Stomach smooth muscle (tissue), 2 donors: ENCODE measurements around the gene PCDHA8.
"Not testable (repeated sequence)": the region's sequence is repeated elsewhere in the genome, so short reads cannot be mapped to it uniquely, and the experiment has no call there.

ENCODE experiments used
- H3K27ac ChIP-seq: one replicate; pipeline ENCODE4 v1.7.0; 2013; ENCODE audit warnings: mild to moderate bottlenecking, low read length, inconsistent platforms
- H3K27me3 ChIP-seq, 2 donors: one replicate each; pipeline ENCODE4 v1.7.0; 2013; ENCODE audit warnings: low read length in 2 of 2; ENCODE audit not compliant: insufficient read depth in 2 of 2, control insufficient read depth in 1 of 2
- H3K36me3 ChIP-seq, 2 donors: one replicate each; pipeline ENCODE4 v1.7.0; 2013; ENCODE audit warnings: low read length in 2 of 2; ENCODE audit not compliant: control insufficient read depth in 2 of 2, insufficient read depth in 2 of 2
- H3K4me1 ChIP-seq: one replicate; pipeline ENCODE4 v1.7.0; 2013; ENCODE audit warnings: low read length; ENCODE audit not compliant: control insufficient read depth, insufficient read depth
- H3K4me3 ChIP-seq, 2 donors: one replicate each; pipeline ENCODE4 v1.7.0; 2013; ENCODE audit warnings: low read length in 2 of 2
- H3K9ac ChIP-seq, 2 donors: one replicate each; pipeline ENCODE4 v1.7.0; 2013; ENCODE audit warnings: low read length in 2 of 2, mild to moderate bottlenecking in 1 of 2
- H3K9me3 ChIP-seq, 2 donors: one replicate each; pipeline ENCODE4 v1.7.0; 2013; ENCODE audit warnings: low read length in 2 of 2; ENCODE audit not compliant: control insufficient read depth in 2 of 2
- donor health status: healthy.
- donor health status: Pancreatic carcinoma.

Gene PCDHA8

GRCh38 chr5:140840978-140841962, at the start of gene PCDHA8:
PCDHA8 (plus strand) TSS chr5:140841187; CDS start chr5:140841322, 135 bp downstream.
- Histone ChIP-seq H3K27me3 (peaks cover 0 to 2% of the 10 kb centered on the region in 2 donors), H3K9me3 (peaks cover 0 to 16% of the 10 kb centered on the region in 2 donors), H3K36me3 (no peaks in the 10 kb centered on the region), H3K9ac (no peak within 1 kb of the TSS), H3K27ac (no peak within 1 kb of the TSS), H3K4me1 (no peaks in the 10 kb centered on the region), H3K4me3 (no peak within 1 kb of the TSS)

GRCh38 chr5:140794595-140795258, 46.3 kb upstream of the PCDHA8 start, which contains the start of gene PCDHA2:
PCDHA2 (plus strand) TSS chr5:140794852.
- Histone ChIP-seq H3K27me3 (peaks cover 3 to 25% of the 10 kb centered on the region in 2 donors), H3K36me3 (no peaks in the 10 kb centered on the region), H3K4me1 (no peaks in the 10 kb centered on the region), H3K4me3 (no peak within 1 kb of the TSS), H3K9ac (no peak within 1 kb of the TSS), H3K9me3 (peaks cover 14 to 19% of the 10 kb centered on the region in 2 donors), H3K27ac (no peak within 1 kb of the TSS)

GRCh38 chr5:140795259-140795641, 45.7 kb upstream of the PCDHA8 start:
- Histone ChIP-seq H3K9ac (no peak overlapping the region), H3K36me3 (no peaks in the 10 kb centered on the region), H3K4me3 (no peak overlapping the region), H3K27me3 (peaks cover 3 to 25% of the 10 kb centered on the region in 2 donors), H3K27ac (no peak overlapping the region), H3K4me1 (no peaks in the 10 kb centered on the region), H3K9me3 (peaks cover 14 to 19% of the 10 kb centered on the region in 2 donors)

- not testable (repeated sequence) for H3K4me3 ChIP-seq, H3K27ac ChIP-seq, H3K36me3 ChIP-seq, H3K9ac ChIP-seq, H3K4me1 ChIP-seq
- Histone ChIP-seq H3K27me3 (peaks cover 3 to 25% of the 10 kb centered on the region in 2 donors), H3K9me3 (peaks cover 10 to 19% of the 10 kb centered on the region in 2 donors)
Measured at GRCh38 chr5:140796072-140796717, 44.8 kb upstream of the PCDHA8 start.

GRCh38 chr5:140796718-140797095, 44.3 kb upstream of the PCDHA8 start:
- no peak overlapping the region for H3K4me3 ChIP-seq
- peaks cover 3 to 26% of the 10 kb centered on the region in 2 donors for H3K27me3 ChIP-seq
- H3K4me1 ChIP-seq, result no peaks in the 10 kb centered on the region
- no peaks in the 10 kb centered on the region for H3K36me3 ChIP-seq
- no peak overlapping the region for H3K9ac ChIP-seq
- no peak overlapping the region for H3K27ac ChIP-seq
- H3K9me3 ChIP-seq, result peaks cover 11 to 19% of the 10 kb centered on the region in 2 donors

- no peak within 1 kb of the TSS for H3K9ac ChIP-seq
Measured at GRCh38 chr5:140800816-140801493, 40.0 kb upstream of the PCDHA8 start, which contains the start of gene PCDHA3. PCDHA3 (plus strand) TSS chr5:140801057.

GRCh38 chr5:140801494-140801841, 39.5 kb upstream of the PCDHA8 start:
- no peaks in the 10 kb centered on the region for H3K36me3 ChIP-seq
- no peaks in the 10 kb centered on the region for H3K4me1 ChIP-seq
- H3K9me3 ChIP-seq, result peaks cover 5 to 16% of the 10 kb centered on the region in 2 donors
- H3K4me3 ChIP-seq, result peak overlapping the region; percentile 41 to 56
- peaks cover 6 to 21% of the 10 kb centered on the region in 2 donors for H3K27me3 ChIP-seq
- no peak overlapping the region for H3K27ac ChIP-seq
- no peak overlapping the region for H3K9ac ChIP-seq

More at GRCh38 chr5:140800816-140801493, 40.0 kb upstream of the PCDHA8 start, which contains the start of gene PCDHA3:
- Histone ChIP-seq H3K27ac (no peak within 1 kb of the TSS), H3K9me3 (peaks cover 5 to 18% of the 10 kb centered on the region in 2 donors), H3K27me3 (peaks cover 6 to 21% of the 10 kb centered on the region in 2 donors), H3K36me3 (no peaks in the 10 kb centered on the region), H3K4me3 (peak within 1 kb of the TSS; percentile 41 to 56), H3K4me1 (no peaks in the 10 kb centered on the region)

GRCh38 chr5:140802381-140802780, 38.6 kb upstream of the PCDHA8 start:
- peaks cover 5 to 10% of the 10 kb centered on the region in 2 donors for H3K9me3 ChIP-seq

GRCh38 chr5:140802781-140803271, 38.2 kb upstream of the PCDHA8 start:
- Histone ChIP-seq H3K27me3 (peaks cover 3 to 16% of the 10 kb centered on the region in 2 donors), H3K36me3 (no peaks in the 10 kb centered on the region), H3K4me3 (no peak overlapping the region), H3K4me1 (no peaks in the 10 kb centered on the region), H3K9me3 (peaks cover 5 to 10% of the 10 kb centered on the region in 2 donors), H3K9ac (no peak overlapping the region), H3K27ac (no peak overlapping the region)

More at GRCh38 chr5:140802381-140802780, 38.6 kb upstream of the PCDHA8 start:
- not testable (repeated sequence) for H3K27ac ChIP-seq, H3K4me1 ChIP-seq, H3K9ac ChIP-seq, H3K36me3 ChIP-seq
- Histone ChIP-seq H3K4me3 (peak overlapping the region in 1 of 2 donors; percentile 41), H3K27me3 (peaks cover 3 to 16% of the 10 kb centered on the region in 2 donors)
